ENCODE results near the gene PLP2.

DNA sequence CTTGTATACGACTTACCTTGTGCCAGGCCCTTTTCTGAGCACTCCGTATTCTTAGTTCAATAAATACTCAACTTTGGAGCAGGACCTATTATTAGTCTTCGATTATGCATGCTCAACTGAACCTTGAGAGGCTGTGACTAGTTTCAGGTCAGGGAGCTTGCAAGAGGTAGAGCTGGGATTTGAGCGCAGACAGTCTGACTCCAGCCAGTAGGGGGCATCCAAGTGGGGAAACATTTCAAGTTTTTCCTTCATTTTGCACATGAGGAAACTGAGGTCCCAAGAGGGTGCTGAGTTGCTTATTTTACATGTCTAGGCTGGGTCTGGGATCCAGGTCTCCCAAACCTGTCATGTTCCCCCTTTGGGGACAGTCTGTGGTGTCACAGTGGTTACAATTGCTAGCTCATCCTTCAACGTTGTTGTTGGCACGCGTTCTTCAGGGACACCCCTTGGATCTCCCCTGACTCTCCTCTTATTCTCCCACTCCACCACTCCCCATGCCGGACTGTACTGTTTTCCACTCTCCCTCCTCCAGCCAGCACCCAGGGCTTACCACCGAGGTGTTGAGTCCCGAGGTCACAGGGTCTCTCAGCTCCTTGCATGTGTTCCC lies 21.1 kb downstream of the PLP2 start:
- TF ChIP-seq, protein P1, sequence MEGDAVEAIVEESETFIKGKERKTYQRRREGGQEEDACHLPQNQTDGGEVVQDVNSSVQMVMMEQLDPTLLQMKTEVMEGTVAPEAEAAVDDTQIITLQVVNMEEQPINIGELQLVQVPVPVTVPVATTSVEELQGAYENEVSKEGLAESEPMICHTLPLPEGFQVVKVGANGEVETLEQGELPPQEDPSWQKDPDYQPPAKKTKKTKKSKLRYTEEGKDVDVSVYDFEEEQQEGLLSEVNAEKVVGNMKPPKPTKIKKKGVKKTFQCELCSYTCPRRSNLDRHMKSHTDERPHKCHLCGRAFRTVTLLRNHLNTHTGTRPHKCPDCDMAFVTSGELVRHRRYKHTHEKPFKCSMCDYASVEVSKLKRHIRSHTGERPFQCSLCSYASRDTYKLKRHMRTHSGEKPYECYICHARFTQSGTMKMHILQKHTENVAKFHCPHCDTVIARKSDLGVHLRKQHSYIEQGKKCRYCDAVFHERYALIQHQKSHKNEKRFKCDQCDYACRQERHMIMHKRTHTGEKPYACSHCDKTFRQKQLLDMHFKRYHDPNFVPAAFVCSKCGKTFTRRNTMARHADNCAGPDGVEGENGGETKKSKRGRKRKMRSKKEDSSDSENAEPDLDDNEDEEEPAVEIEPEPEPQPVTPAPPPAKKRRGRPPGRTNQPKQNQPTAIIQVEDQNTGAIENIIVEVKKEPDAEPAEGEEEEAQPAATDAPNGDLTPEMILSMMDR (optimal IDR thresholded peaks at IDR 0.05 in 1 of 3, IDR thresholded peaks at IDR 0.05 in 1 of 3, conservative IDR thresholded peaks at IDR 0.05 in 1 of 3; ENCODE audit: extremely low read depth in 1 of 3, insufficient read depth in 2 of 3, low read length in 3 of 3) = peak in 2 of 3 experiments; percentile 54 to 55
- TF ChIP-seq EZH2 (IDR thresholded peaks at IDR 0.05; ENCODE audit: low read length) = no peak

All from keratinocyte (primary cell).